GM11168 (cell line): Measurements from ENCODE around the gene MRFAP1.
"Not testable (repeated sequence)": the region's sequence is repeated elsewhere in the genome, so short reads cannot be mapped to it uniquely, and the experiment has no call there.

Source experiments
- in situ Hi-C: fragments of 300-500 bp; cut with MboI; formaldehyde crosslinking; loops from one replicate; pipeline ENCODE4 v1.12.0; 2022; ENCODE audit warnings: low sequenced_read_pairs; ENCODE audit not compliant: unreplicated experiment

MRFAP1 gene

DNA sequence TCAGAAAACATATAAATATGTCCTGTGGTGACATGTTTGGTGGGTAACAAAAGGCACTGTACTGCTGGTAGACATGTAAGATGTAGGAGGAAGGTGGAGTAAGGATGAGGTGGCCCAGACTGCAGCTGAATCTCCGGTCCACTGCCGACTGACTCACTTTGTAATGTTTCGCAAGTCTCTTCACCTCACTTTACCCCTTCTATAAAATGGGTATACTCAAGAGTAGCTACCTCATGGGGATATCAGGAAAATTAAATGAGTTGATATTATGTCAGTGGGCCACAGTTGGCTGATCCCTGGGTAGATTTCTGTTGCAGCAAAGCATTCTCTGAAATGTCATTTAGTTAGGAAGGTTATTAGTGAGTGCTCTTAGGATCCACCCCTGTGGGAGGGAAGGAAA is 22.1 kb downstream of the MRFAP1 start:
- in situ Hi-C loops, result no loop called here

DNA sequence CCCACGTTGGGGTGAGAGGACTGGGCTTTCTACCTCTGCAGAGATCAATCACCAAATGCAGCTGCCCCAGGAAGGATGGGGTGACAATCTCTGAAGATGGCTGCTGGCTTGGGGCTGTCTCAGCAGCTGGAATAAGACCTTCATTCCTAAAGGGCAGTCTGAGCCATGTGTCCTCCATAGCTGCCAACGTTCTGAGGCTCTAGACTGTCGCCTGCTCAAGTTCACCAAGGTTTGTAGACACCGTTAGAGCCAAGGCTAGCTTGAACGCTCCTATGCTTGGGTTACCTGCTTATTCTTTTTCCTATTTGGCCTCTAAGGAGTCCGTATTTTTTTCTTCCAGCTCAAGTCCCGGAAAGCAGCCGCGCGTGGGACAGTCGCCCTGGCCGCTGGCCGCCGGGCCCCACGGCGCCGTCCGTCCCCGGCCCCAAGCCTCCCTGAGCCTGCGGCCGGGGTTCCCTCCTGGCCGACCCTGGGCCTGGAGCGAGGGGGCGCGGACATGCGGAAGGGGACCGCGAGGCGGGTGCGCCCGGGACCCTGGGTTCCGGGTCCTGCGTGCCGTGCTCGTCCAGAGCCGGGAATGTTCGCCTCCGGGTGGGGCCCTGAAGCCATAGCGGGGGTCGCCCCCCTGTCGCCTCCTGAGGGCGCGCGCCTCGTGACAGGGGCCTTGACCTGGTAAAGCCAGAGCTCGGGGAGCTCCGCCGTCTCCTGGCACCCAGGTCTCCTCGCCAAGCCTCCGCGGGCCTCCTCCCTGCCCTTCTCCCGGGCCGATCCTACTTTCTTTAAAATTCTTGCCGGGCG is 23.3 kb downstream of the MRFAP1 start:
- in situ Hi-C loops, result no loop called here

DNA sequence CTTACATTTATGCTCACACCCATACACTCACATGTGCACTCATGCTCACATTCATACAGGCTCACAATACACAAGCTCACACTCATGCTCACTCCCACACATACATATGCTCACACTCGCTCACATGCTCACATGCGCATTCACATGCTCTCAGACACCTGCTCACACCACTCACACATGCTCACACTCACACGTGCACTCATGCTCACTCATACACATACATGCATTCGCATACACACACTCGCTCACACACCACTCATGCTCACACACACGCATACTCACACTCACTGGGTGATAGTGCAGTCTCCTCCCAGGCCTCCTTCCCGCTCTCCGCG is 24.8 kb downstream of the MRFAP1 start:
- in situ Hi-C loops, result no loop called here

- in situ Hi-C loops, result no loop called here
Observed at GRCh38 chr4:6668391-6668790, 27.9 kb downstream of the MRFAP1 start.

- in situ Hi-C loops, result no loop called here
Observed at GRCh38 chr4:6671648-6672047, 31.2 kb downstream of the MRFAP1 start.

- in situ Hi-C loops, result no loop called here
Observed at GRCh38 chr4:6672131-6672530, 31.6 kb downstream of the MRFAP1 start.

GRCh38 chr4:6672541-6673190 is 32.2 kb downstream of the MRFAP1 start:
- in situ Hi-C loops, result not testable (repeated sequence)

DNA sequence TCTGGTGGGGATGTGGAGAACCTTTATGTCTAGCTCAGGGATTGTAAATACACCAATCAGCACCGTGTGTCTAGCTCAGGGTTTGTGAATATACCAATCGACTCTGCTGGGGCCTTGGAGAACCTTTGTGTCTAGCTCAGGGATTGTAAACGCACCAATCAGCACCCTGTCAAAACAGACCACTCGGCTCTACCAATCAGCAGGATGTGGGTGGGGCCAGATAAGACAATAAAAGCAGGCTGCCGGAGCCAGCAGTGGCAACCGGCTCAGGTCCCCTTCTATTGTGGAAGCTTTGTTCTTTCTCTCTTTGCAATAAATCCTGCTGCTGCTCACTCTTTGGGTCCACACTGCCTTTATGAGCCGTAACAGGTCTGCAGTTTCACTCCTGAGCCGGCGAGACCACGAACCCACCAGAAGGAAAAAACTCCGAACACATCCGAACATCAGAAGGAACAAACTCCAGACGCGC is 32.7 kb downstream of the MRFAP1 start:
- in situ Hi-C loops, result not testable (repeated sequence)

DNA sequence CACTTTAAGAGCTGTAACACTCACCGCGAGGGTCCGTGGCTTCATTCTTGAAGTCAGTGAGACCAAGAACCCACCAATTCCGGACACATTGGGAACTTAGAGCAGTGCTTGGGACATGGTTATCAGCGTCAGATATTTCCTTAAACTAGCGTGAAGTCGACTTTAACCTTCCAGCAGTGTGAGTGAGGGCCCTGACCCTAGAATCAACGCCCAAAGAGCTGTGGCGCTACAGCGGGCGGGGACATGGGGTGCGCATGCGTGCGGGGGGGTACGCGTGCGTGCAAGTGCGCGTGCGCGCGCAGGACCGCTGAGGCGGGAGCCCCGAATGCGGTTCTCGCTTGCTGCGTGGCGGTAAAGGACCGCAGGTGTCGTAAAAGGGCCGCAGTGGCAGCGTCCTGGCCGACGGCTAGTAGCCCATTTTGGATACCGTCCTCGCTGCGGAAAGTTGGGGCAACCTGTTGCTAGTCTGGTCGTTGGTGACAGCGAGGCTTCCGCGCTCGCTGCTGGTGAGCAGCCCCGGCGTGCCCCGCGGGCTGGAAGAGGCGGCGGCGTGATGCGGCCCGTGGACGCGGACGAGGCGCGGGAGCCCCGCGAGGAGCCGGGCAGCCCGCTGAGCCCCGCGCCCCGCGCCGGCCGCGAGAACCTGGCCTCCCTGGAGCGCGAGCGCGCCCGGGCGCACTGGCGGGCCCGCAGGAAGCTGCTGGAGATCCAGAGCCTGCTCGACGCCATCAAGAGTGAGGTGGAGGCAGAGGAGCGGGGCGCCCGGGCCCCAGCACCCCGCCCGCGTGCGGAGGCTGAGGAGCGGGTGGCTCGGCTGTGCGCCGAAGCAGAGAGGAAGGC is 33.4 kb downstream of the MRFAP1 start:
- in situ Hi-C loops, result no loop called here

DNA sequence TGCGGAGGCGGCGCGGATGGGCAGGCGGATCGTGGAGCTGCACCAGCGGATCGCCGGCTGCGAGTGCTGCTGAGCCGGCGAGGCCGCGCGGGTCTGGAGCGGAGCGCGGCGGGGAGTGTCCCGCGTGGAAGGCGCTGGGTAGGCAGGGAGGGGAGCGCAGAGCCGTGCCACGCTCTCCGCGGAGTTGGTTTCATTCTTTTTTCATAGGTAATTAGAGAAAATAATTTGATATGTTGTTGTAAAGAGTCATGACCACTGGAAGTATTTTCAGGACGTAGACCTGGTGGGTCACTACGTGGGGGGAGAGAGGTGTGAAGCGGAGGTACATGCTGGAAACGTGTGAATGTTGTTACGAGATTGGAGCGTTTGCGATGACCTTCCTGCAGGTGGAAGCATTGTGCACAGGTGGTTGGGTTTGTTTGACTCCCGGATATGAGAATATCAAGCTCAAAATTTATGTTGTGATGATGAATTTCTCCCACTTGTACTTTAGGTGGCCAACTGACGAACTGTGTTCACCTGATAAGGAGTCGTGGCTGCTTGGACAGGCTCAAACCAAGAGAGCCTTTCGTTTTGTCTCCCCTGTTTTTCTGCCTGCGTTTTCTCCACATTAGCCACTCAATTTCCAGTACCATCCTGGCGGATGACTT is 34.1 kb downstream of the MRFAP1 start:
- in situ Hi-C loops, result no loop called here

- in situ Hi-C loops, result no loop called here
Observed at GRCh38 chr4:6676722-6677558, 36.5 kb downstream of the MRFAP1 start.

DNA sequence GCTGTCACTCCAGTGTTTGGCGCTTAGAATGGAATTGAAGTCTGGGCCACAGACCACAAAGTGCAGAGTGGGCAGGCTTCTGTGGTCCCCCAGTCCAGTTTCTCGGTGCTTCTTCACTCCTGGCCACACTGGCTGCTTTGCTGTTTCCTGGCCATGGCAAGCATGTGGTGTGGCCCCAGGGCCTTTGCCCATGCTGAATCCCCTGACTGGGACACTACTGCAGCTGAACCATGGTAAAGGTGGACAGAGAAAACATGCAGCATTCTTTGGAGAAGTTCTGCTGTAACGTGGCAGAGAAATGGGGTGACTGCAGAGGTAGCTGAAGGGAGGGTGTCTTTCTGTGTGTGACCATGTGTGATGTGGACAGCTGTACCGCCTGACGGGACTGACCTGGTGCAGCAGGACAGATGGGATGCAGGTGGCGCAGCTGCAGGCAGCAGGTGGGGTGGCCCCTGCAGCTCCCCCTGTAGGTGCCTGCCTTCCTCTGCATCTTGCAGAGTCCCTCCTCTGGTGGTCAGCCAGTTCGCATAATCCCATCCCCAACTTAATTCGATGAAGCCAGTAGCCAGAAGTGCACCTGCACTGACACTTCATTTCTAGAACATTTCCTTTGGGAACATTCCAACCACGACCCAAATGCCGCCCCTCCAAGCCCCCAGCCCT is 40.0 kb downstream of the MRFAP1 start:
- in situ Hi-C loops, result no loop called here

GRCh38 chr4:6681191-6681590 is 40.7 kb downstream of the MRFAP1 start:
- in situ Hi-C loops, result no loop called here

DNA sequence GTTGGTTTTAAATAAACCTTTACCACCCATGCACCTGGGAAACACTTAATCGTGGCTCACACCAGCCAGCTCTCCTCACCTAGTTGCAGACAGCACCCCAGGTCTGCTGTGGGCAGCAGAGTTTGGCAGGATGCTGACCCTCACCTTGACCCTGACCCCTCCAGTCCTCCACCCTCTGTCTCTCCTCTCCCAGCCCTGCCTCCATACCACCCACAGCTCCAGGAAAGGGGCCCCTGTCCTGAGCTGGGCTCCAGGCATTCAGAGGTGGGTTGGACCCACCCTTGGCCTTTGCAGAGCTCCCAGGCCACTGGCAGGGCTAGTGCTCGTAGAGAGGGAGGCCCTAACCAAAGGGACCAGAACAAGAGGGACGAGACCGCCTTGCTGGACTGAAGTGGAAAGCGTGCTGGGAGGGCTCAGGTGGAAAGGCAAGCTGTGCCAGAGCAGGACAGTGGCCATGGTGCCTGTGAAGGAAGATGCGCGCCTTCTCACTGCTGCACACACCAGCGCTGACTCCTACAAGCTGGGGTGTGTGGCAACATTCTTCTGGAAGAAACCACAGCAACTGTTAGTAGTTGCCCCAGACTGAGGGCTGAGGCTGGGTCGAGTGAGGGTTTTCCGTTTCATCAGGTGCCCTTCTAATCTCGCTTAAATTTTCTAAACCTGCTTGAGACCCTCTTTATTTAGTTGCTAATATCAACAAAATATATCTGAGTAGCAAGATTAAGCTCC is 42.5 kb downstream of the MRFAP1 start:
- in situ Hi-C loops, result no loop called here

DNA sequence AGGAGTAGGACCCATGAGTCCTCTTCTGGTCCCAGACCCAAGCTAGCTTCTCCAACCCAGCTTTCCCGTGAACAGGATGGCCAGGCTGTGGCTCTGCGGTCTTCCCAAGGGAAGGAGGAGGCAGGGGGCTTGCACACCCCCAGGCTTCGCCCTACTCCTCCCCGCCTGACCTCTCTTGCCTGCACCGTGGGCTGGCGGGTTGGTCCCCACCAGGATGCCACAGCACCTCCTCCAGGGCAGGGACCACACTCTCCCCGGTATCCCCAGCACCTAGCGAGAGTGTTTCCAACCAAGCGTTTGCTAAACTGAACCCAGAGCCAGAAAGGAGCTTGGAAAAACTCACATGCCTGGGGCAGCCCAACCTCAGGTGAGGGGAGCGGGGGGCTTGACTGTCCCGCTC is 44.2 kb downstream of the MRFAP1 start:
- in situ Hi-C loops, result no loop called here

- in situ Hi-C loops, result no loop called here
Observed at GRCh38 chr4:6686104-6686787, 45.8 kb downstream of the MRFAP1 start.

DNA sequence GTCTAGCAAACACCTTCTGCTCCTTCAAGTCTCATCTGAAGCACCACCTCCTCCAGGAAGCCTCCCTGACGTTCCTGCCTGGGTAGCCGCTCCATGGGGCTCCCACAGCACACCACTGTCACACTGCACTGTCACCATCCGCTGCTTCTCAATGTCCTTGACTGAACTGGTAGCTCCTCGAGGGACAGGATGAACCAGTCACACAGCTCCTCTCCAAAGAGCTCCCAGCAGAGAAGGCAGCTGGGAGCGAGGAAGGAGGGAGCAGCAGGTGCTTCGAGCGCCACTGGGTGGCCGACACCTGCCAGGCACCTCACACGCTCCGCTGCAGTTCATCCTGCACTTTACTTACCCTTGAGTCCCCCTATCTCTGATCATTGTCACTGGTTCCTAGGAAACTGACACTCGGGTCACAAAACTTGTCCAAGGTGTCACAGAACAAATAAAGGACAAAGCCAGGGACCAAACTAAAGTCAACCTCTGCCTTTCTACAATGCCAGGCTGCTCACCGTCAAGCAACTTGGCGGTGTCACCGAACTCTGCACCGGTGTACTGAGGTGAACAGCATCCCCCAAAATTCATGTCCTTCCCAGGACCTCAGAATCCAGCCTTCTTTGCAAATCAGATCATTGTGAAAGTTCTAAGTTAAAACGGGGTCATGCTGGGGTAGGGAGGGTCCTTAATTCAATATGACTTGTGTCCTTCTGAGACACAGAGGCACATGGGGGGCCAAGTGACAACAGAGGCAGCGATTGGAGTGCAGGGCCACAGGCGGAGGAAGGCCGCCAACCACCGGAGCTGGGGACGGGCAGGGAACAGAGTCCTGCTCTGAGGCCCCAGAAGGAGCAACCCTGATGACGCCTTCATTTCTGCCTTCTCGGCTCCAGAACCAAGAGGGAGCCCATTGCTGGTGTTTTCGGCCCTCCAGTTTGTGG is 47.7 kb downstream of the MRFAP1 start:
- in situ Hi-C loops, result no loop called here
